ENCODE measurements around the gene DEFB108B.
"Not testable (repeated sequence)": the region's sequence is repeated elsewhere in the genome, so short reads cannot be mapped to it uniquely, and the experiment has no call there.

GRCh38 chr11:71869931-71870330 is 36.9 kb downstream of the DEFB108B start:
- not testable (repeated sequence) for TF ChIP-seq TAF1 (IDR thresholded peaks at IDR 0.05; ENCODE audit: low read depth, low read length); POLR2AphosphoS5 (IDR thresholded peaks at IDR 0.05; ENCODE audit: low read depth, low read length); POLR2A (IDR thresholded peaks at IDR 0.05; ENCODE audit: low read depth, low read length); PAX5 (IDR thresholded peaks at IDR 0.05; ENCODE audit: insufficient read depth, low read length, severe bottlenecking)

Data from GM12891 (cell line).